ENCODE data around the gene TRIM5. TPM values are rescaled to one million over a fixed set of nuclear protein-coding genes. Genes with fewer than 3 reads are reported as not detected.

The TRIM5 gene
- total and polyA plus RNA-seq, 2 experiments from 2014 or later: 14.2 to 30.1 TPM

GRCh38 chr11:5690736-5691135, 5.9 kb upstream of the TRIM5 start:
- H3K4me3 ChIP-seq: no peak overlapping the region
- H3K36me3 ChIP-seq (replicated peaks; ENCODE audit: insufficient read depth, low read depth): no peaks in the 10 kb centered on the region
- H3K27ac ChIP-seq: peak overlapping the region; percentile 80
- 78% methylated on average over 5 of the region's 5 CpGs for WGBS (ENCODE audit: low lambda C conversion rate, missing lambda C conversion rate)
- H3K27me3 ChIP-seq: no peaks in the 10 kb centered on the region
- no peak for DNase-seq (ENCODE audit: low spot score)
- H3K79me2 ChIP-seq: peaks cover 3% of the 10 kb centered on the region
- peak overlapping the region; percentile 68 for H3K4me2 ChIP-seq
- no peaks in the 10 kb centered on the region for H3K9me2 ChIP-seq (replicated peaks; ENCODE audit: insufficient read depth)
- H4K20me1 ChIP-seq (ENCODE audit: insufficient read depth, poor library complexity, severe bottlenecking): no peaks in the 10 kb centered on the region
- H2AFZ ChIP-seq: peak overlapping the region; percentile 47
- no peaks in the 10 kb centered on the region for H3K9me3 ChIP-seq (ENCODE audit: low read depth)
- TF ChIP-seq CTCF (IDR thresholded peaks at IDR 0.05; ENCODE audit: poor library complexity) (no peak), EZH2 (IDR thresholded peaks at IDR 0.05; ENCODE audit: borderline replicate concordance) (no peak), EZH2phosphoT487 (IDR thresholded peaks at IDR 0.05; ENCODE audit: low read depth, severe bottlenecking, unreplicated experiment) (no peak)
- peaks cover 4% of the 10 kb centered on the region for H3K4me1 ChIP-seq (ENCODE audit: insufficient read depth)

GRCh38 chr11:5690216-5690615, 5.3 kb upstream of the TRIM5 start:
- H3K9me3 ChIP-seq (ENCODE audit: low read depth): no peaks in the 10 kb centered on the region
- H3K27ac ChIP-seq: peak overlapping the region; percentile 80
- no peaks in the 10 kb centered on the region for H3K36me3 ChIP-seq (replicated peaks; ENCODE audit: insufficient read depth, low read depth)
- H3K4me1 ChIP-seq (ENCODE audit: insufficient read depth): peaks cover 4% of the 10 kb centered on the region
- no peak overlapping the region for H3K4me3 ChIP-seq
- 31% methylated on average over 5 of the region's 5 CpGs for WGBS (ENCODE audit: low lambda C conversion rate, missing lambda C conversion rate)
- H3K9me2 ChIP-seq (replicated peaks; ENCODE audit: insufficient read depth): no peaks in the 10 kb centered on the region
- H2AFZ ChIP-seq: peak overlapping the region; percentile 47
- H3K27me3 ChIP-seq: no peaks in the 10 kb centered on the region
- peak overlapping the region; percentile 68 for H3K4me2 ChIP-seq
- TF ChIP-seq EZH2phosphoT487 (IDR thresholded peaks at IDR 0.05; ENCODE audit: low read depth, severe bottlenecking, unreplicated experiment) (no peak), EZH2 (IDR thresholded peaks at IDR 0.05; ENCODE audit: borderline replicate concordance) (no peak), CTCF (IDR thresholded peaks at IDR 0.05; ENCODE audit: poor library complexity) (no peak)
- H3K79me2 ChIP-seq: peaks cover 3% of the 10 kb centered on the region
- DNase-seq (ENCODE audit: low spot score): no peak
- H4K20me1 ChIP-seq (ENCODE audit: insufficient read depth, poor library complexity, severe bottlenecking): no peaks in the 10 kb centered on the region

- no peak within 1 kb of the TSS for H3K4me3 ChIP-seq
Measured at GRCh38 chr11:5689551-5689983, 4.7 kb upstream of the TRIM5 start, which contains the start of gene TRIM22. TSS of gene TRIM22 (plus strand) at chr11:5689790. CDS start at chr11:5696233, 6,443 bp downstream.

More at GRCh38 chr11:5689551-5689983, 4.7 kb upstream of the TRIM5 start, which contains the start of gene TRIM22:
- Histone ChIP-seq H3K4me2 (peak within 1 kb of the TSS; percentile 68), H2AFZ (peak within 1 kb of the TSS; percentile 47), H3K36me3 (replicated peaks; ENCODE audit: insufficient read depth, low read depth) (no peaks in the 10 kb centered on the region), H3K9me2 (replicated peaks; ENCODE audit: insufficient read depth) (no peaks in the 10 kb centered on the region), H3K79me2 (peaks cover 3% of the 10 kb centered on the region), H3K27ac (peak within 1 kb of the TSS; percentile 80), H3K9me3 (ENCODE audit: low read depth) (no peaks in the 10 kb centered on the region), H4K20me1 (ENCODE audit: insufficient read depth, poor library complexity, severe bottlenecking) (no peaks in the 10 kb centered on the region), H3K27me3 (no peaks in the 10 kb centered on the region), H3K4me1 (ENCODE audit: insufficient read depth) (peaks cover 4% of the 10 kb centered on the region)
- no peak for TF ChIP-seq EZH2 (IDR thresholded peaks at IDR 0.05; ENCODE audit: borderline replicate concordance)
- no peak for TF ChIP-seq CTCF (IDR thresholded peaks at IDR 0.05; ENCODE audit: poor library complexity)
- no peak for TF ChIP-seq EZH2phosphoT487 (IDR thresholded peaks at IDR 0.05; ENCODE audit: low read depth, severe bottlenecking, unreplicated experiment)
- 26% methylated on average over 2 of the region's 2 CpGs for WGBS (ENCODE audit: low lambda C conversion rate, missing lambda C conversion rate)
- peak; percentile 32 for DNase-seq (ENCODE audit: low spot score)
